ENCODE data around the gene CRHR2.

Gene CRHR2

GRCh38 chr7:30613366-30614325 is 68.6 kb downstream of the CRHR2 start:
- Mint-ChIP-seq H3K27ac (peak overlapping the region; percentile 55), H3K36me3 (ENCODE audit: low read depth) (peaks cover 62% of the 10 kb centered on the region), H3K9me3 (no peaks in the 10 kb centered on the region), H3K4me3 (no peak overlapping the region), H3K4me1 (ENCODE audit: low read depth) (peaks cover 32% of the 10 kb centered on the region), H3K27me3 (ENCODE audit: low read depth) (no peaks in the 10 kb centered on the region)

GRCh38 chr7:30612658-30613265 is 69.5 kb downstream of the CRHR2 start:
- peak overlapping the region; percentile 55 for H3K27ac Mint-ChIP-seq
- peaks cover 66% of the 10 kb centered on the region for H3K36me3 Mint-ChIP-seq (ENCODE audit: low read depth)
- peaks cover 32% of the 10 kb centered on the region for H3K4me1 Mint-ChIP-seq (ENCODE audit: low read depth)
- H3K9me3 Mint-ChIP-seq, result no peaks in the 10 kb centered on the region
- H3K4me3 Mint-ChIP-seq, result no peak overlapping the region
- no peaks in the 10 kb centered on the region for H3K27me3 Mint-ChIP-seq (ENCODE audit: low read depth)

GRCh38 chr7:30605832-30606231 is 76.4 kb downstream of the CRHR2 start:
- peaks cover 61% of the 10 kb centered on the region for H3K36me3 Mint-ChIP-seq (ENCODE audit: low read depth)
- no peaks in the 10 kb centered on the region for H3K27me3 Mint-ChIP-seq (ENCODE audit: low read depth)
- H3K4me3 Mint-ChIP-seq, result no peak overlapping the region
- H3K27ac Mint-ChIP-seq, result no peak overlapping the region
- no peaks in the 10 kb centered on the region for H3K9me3 Mint-ChIP-seq
- peaks cover 25% of the 10 kb centered on the region for H3K4me1 Mint-ChIP-seq (ENCODE audit: low read depth)

- Mint-ChIP-seq H3K4me3 (no peak overlapping the region), H3K36me3 (ENCODE audit: low read depth) (peaks cover 60% of the 10 kb centered on the region), H3K9me3 (no peaks in the 10 kb centered on the region), H3K27ac (no peak overlapping the region), H3K27me3 (ENCODE audit: low read depth) (no peaks in the 10 kb centered on the region), H3K4me1 (ENCODE audit: low read depth) (peaks cover 23% of the 10 kb centered on the region)
Measured at GRCh38 chr7:30604901-30605300, 77.4 kb downstream of the CRHR2 start.
